GM18502 (cell line): ENCODE data around the gene ADISSP.

Experiments
- ATAC-seq: cut with Tn5 transposase; IDR thresholded peaks from one replicate; pipeline ENCODE4 v1.9.1; 2021; ENCODE audit warnings: mild to moderate bottlenecking; ENCODE audit not compliant: unreplicated experiment, poor library complexity

The ADISSP gene

DNA sequence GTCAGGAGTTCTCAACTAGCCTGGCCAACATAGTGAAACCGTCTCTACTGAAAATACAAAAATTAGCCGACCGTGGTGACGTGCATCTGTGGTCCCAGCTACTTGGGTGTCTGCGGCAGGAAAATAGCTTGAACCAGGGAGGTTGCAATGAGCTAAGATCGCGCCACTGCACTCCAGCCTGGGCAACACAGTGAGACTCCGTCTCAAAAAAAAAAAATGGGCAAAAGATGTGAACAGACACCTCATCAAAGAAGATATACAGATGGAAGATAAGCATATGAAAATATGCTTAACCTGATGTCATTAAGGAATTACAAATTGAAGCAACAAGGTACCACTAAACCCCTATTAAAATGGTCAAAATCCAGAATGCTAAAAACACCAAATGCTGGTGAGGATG is 44.3 kb downstream of the ADISSP start:
- ATAC-seq, result no peak

DNA sequence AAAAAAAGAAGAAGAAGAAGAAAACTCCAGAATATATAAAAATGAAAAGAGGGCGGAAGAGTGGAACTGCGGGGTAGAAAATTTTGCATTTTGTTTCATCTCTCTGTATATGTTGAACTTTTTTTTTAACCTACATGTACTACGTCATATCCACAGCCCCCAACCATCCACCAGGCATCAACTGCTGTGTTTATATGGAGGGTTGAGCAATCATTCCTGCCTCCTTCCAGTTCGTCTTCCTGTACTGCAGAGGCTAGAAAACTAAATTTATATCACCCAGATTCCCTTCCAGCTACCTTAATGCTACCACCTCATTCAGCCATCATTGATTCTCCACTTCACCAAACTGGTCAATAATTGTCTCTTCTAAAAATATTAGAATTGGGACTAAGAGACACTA is 45.6 kb downstream of the ADISSP start:
- no peak for ATAC-seq

DNA sequence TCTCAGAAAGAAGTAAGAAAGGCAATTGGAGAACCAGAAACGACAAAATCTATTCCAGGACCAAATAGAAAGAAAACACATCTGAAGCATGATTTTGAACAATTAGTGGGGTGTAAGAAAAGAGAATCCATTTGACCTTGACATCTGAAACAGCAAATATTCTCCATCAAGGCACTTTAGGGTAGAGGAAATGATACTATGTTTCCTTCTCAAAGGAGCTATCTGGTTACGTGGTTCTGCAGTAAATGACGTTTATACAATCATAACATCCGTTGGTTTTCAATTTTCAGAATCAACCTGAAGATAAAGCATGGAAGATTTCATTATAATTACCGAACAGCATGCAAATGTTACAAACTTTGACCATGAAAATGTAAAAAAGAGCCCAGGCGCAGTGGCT is 46.9 kb downstream of the ADISSP start:
- no peak for ATAC-seq

DNA sequence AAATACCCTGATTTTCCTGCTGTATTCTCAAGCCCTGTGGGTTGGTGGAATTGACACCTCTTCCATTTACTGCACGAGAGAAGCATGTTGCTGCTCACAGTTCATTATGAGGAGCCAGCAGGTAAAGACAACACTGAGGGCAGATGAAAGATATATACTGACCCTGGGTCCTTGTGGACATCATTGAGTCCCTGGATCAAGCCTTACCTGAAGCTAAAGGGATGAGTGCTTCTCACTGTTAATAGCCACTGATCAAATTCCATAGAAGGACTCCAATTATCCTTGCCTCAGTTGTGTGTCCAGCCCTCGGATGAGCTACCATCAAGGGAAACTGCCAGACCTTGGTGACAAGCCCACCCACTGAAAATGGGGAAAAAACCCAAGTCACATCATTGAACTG is 47.5 kb downstream of the ADISSP start:
- no peak for ATAC-seq

DNA sequence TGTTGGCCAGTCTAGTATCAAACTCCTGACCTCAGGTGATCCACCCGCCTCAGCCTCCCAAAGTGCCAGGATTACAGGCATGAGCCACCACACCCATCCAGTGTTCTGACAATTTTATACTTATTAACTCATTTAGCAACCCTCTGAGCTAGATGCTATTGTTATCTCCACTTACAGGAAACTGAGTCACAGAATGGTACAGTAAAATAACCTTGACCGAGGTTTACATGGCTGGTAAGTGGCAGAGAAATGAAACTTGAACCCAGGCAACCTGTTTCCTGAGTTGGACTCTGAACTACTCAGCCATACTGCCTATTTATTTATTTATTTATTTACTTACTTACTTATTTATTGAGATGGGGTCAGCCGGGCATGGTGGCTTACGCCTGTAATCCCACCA is 48.5 kb downstream of the ADISSP start:
- no peak for ATAC-seq

DNA sequence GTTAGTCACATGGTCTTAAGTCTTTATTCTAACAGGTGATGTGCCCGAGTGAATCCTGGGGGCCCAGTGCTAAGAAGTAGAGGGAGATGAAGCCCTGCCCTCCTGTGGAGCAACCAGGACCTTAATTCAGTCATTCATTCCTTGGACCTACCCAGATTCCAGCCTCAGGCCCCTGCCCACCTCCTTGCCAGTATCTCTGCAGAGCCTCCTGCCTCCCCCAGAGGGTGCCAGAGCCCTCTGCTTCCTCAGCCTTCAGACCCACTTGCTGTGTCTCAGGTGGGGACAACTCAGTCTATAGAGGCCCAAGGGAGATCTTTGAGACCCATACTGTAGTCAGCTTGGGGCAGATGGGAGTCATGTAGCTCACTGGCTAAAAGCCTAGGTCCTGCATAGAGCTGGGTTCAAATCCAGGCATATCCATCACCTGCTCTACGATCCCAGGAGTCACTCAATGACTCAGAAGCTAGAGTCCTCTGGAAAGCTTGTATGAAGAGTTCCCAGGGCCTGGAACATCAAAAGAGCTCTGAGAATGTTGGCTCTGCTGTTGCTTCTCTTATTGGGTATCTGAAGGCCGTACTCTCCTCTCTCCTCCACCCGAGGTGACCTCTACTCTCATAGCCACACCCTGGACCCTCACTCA is 51.2 kb downstream of the ADISSP start:
- no peak for ATAC-seq

DNA sequence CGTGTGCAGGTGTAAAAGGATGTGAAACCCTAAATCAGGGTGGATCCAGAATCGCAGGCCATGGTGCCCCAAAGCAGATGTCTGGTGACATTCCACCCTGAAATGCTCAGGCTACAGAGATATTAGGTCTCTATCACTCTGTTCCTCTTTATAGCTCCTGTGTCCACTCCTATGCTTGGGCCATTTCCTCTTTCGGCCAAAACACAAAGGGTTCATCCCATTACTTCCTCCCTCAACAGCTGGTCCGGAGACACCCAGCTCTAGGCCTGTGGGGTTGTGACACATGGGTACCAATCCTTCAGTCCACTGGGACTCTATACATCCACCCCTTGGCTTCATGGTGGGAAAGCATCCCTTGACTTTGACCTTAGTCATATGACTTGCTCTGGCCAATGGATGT is 53.5 kb downstream of the ADISSP start:
- no peak for ATAC-seq

DNA sequence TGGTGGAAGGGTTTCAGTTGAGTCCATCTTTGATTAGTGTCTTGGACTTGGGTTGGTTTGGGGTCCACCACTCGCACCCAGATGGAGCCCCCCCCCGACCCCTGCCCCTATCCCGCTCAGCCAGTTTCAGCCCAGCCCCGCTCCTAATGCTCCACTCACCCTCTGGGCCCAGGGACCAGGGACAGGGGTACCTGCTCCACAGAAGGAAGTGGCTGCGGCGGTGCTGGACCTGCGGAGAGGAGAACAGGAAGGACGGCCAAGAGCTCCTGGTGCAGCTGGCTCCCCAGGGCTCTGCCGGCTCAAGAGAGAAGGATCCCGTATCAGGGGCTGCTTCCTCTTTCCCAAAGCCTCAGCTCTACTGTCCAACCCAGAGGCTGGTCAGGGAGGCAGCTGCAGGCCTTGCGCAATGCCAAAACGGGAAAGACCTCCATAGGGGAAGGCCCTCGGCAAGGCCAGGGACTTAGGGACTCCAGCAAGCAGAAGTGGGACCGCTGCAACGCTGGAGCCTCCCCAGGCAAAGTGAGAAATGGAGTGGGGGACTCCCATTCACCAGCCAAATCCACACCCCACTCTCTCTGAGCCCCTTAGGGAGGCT is 55.2 kb downstream of the ADISSP start, which contains the start of gene SIGLEC1:
Gene SIGLEC1, minus strand, starts transcription at position 322 of the 595 bp plus-strand sequence. CDS start 5,472 bp downstream, outside the sequence.
- no peak for ATAC-seq

DNA sequence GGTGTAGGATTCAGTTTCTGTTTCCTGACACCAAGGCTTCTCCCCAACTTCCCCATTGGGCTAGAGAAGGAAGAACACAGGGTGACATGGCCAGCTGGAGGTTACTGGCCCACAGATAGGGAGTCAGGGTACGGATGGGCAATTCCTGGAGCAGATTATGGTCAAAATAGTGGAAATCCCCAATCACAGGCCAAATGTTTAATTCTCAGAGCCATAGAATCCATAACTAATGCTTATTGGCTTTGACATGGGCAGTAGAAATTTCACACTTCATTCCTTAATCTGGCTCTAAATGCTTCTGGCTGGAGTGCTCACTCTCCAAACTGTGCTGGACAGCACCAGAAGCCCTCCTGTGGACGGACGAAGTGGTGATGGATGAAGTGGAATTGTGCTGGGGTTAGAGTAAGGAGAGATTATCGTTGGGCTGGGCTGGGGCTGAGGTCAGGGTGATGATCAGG is 56.0 kb downstream of the ADISSP start:
- no peak for ATAC-seq

DNA sequence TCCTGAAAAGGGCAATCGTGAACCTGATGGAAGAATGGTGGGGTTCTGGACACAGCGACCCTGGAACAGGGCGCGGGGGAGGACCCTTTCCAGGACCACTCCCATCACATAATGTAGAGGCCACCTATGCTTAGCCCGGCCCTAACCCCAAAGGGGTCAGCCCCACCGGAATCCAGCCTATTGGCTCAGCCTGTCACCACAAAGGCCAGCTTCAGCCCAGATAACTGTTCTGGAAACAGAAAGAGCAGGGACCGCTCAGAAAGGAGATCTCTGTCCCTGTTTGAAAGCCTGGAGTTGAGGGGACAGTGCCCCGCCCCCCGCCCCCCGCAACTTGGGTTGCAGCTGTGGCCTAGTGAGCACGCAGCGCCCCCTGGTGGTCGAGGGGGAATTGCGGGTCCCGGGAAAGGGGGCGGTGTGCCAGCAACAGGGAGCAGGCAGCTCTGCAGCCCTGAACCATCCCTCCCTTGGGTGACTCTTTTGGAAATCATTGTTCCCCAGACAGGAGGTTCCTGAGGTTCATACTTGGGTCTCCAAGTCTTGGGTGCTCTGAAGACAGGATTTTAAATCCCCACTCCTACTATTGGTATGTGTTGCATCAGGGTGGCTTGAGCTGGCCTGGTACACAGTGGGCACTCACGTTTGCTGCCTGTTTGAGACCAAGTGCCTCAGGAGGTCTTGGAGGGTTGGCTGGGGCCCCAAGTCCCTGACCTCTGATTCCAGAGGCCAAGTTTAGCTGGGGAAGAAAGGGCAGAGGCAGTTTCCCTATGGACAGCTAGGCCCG is 56.7 kb downstream of the ADISSP start:
- no peak for ATAC-seq

DNA sequence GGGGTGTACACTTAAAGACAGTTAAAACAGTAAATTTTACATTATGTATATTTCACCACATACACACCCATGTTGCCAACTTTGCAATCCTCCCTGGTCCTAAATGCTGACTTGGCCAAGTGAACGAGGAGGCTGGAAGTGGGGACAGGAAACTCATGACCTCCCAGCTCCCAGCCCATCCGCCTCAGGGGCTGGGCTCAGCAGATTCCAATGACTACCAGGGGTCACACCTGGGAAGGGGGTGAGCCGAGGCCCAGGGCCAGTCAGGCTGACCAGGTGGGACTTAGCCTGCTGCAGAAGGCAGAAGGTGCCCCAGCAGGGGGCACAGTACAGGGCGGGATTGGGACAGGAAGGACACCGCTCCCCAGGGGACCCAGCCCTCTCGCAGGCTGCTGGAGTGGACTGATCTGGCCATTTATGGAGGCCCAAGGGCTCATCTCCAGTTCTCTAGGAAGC is 57.5 kb downstream of the ADISSP start:
- ATAC-seq, result no peak

DNA sequence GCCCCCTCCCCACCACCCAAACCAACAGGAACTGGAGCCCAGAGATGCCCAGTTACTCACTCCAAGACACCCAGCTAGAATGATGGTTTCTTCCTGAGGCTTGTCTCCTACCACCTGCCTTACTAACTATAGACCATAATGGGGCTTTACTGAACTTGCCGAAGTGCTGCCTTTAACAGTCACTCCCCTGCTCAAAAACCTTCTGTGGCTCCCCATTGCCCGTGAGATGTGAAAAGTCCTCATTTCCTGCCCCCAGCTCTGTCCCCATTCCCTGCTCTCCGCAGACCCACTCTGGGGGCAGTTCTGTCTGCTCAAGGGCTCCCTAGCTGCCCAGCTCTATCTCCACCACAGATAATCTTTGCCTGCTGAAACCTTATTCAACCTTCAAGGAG is 60.0 kb downstream of the ADISSP start:
- no peak for ATAC-seq

DNA sequence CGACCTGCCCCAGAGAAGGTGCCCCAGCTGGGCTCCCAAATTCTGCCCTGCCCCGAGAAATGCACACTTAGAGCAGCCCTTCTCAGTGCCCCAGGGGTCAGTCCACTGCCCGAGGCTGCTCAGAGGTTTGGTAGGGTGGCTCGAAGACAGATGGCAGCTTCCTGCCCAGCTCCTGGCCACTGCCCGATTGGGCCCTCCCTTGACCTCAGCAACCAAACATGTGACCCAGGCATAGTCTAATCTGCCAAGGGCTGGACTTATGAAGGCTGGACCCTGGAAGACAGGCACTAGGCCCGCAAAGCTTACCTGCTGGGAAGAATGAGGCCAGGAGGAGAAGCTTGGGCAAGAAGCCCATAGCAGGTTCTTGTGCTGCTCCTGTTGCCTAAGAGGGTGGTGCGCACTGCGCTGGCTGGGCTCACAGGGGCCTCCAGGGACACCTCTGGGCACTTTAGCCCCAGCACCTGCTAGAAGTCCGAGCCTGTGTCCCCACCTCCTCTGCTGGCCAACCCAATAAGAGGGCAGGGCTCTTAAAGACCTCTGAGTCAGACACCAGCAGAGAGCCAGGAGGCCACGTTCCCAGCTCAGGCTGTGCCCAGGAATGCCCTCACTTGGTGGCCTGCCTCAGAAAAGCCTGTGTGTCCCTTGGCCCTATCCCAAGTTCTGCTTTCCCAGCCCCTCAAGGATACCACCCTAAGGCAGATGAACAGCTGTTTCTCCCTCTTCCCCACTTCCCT is 60.6 kb downstream of the ADISSP start:
- no peak for ATAC-seq

DNA sequence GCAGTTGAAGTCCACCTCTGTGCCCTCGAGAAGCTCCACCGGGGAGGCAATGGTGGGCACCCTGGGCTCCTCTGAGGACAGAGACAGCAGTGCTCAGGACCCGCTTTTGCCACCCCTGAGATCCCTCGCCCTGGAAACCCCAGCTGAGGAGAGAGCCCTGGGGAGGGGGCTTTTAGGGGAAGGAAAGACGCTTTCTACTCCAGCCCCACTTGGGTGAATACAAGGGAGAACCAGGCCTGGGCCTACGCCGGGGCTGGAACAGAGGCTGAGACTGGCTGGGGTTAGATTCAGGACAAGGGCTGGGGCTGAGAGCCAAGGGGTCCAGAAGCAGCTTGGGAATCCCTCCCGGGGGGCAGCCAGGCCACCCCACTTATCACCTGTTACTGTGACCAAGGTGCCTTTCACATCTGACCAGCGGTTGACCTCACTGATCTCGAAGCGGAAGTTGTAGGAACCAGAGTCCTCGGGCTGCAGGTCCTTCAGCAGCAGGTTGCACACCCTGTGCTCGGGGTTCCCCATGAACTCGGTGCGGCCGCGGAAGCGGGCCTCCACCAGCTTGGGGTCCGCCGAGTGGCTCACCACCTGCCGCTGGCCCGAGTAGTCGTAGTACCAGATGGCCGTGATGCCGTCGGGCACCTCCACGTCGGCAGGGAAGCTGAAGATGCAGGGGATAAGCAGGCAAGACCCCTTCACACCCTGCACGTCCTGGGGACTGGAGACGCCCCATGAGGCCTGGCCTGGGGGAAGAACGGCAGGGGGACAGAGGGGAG is 61.4 kb downstream of the ADISSP start:
- no peak for ATAC-seq

DNA sequence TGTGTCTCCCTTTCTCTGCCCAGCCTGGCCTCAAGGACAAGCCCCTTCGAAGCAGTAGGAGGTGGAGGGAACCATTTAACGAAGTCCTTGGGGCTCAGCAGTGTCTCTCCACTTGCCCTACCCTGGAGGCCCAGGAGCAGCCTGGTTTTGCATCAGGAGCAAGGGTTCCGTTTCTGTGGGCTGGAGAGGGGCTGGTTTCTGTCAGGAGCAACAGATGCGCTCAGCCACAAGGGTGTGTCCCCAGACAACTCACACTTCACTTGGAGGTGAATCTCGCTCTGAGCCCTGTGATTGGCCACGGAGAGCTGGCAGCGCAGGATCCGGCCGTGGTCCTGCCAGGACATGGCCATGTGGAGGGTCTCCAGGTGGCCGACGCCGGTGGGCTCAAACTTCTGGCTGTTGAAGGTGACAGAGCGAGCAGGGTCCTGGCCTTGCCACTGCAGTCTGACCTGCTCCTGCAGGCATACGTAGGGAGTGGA is 62.0 kb downstream of the ADISSP start:
- no peak for ATAC-seq

DNA sequence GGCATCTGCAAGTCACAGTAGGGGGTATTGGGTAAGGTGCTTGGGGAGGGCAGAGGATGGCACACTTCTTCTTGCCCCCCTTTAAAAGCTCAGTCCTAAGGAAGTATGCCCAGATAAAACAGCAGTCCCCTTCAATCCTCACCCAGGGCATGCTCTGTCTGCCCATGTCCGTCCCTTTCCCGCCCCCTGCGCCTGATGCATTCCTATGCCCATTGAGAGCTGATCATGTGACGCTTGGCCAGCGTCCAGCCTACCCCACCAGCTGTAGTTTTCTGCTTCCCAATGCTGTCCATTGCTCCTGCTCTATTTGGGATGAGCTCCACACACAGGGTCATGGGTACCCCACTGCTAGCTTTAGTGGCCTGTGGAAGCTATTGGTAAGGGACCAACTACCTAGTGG is 63.5 kb downstream of the ADISSP start:
- ATAC-seq, result no peak
